ENCODE measurements around the gene BTBD2. TPM values are rescaled to one million over a fixed set of nuclear protein-coding genes. Genes with fewer than 3 reads are reported as not detected.

The BTBD2 gene
- total RNA-seq, 6 experiments from 2014 or later = 74.1 to 95.6 (median 84.7) TPM

- no peaks in the 10 kb centered on the region for H3K36me3 Mint-ChIP-seq (ENCODE audit: low read depth)
- no peak for DNase-seq
- peaks cover 1% of the 10 kb centered on the region for H3K27me3 Mint-ChIP-seq (ENCODE audit: insufficient read depth)
- no peak for TF ChIP-seq CTCF (IDR thresholded peaks at IDR 0.05)
- H3K27ac Mint-ChIP-seq = peak overlapping the region; percentile 75; the same call in 1 of the 2 replicates
- H3K4me3 Mint-ChIP-seq = peak overlapping the region; percentile 90
- no peaks in the 10 kb centered on the region for H3K9me3 Mint-ChIP-seq
- peaks cover 6% of the 10 kb centered on the region; the same call in 1 of the 2 replicates for H3K4me1 Mint-ChIP-seq (ENCODE audit: low read depth)
Observed at GRCh38 chr19:2048959-2049740, 33.6 kb upstream of the BTBD2 start.

DNA sequence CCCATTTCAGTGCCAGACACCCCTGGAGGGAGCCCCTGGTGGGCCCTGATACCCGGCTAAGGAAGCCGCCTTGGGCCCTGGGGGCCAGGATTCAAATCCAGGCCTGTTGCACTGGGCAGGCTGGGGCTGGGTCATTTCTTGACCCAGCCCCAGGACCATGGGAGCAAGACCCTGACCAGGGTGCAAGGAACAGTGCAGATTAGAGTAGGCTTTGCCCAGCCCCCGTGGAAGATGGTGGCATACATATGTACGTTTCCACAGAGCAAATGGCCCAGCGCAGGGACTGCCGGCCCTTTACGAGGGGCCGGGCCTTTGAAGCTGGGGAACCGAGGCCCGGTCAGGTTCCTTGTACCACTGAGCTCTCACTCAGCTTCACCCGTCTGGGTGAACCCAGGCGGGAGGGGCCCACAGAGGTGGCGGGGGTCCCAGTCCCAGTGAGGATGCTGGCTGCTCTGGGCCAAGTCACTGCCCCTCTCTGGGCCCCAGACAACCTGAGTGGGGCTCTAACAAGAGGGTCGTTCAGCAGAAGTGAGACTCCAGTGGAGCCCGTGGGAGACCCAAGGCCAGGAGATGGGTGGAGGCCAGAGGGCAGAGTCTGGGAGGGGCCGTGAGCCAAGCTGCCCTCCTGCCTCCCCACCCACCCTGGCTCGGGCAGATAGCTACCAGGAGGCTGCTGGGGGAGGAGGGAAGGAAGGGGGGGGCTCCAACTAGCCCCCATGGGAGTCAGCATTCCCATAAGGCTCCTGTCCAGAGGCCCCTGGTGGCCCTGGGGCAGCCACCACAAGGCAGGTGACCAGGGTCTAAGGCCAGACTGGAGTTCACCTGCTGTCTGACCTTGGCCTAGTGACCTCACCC is 32.8 kb upstream of the BTBD2 start:
- Mint-ChIP-seq H3K27ac (no peak overlapping the region), H3K36me3 (ENCODE audit: low read depth) (no peaks in the 10 kb centered on the region), H3K4me3 (no peak overlapping the region), H3K4me1 (ENCODE audit: low read depth) (peaks cover 6% of the 10 kb centered on the region; the same call in 1 of the 2 replicates), H3K9me3 (no peaks in the 10 kb centered on the region), H3K27me3 (ENCODE audit: insufficient read depth) (peaks cover 1% of the 10 kb centered on the region)
- no peak for TF ChIP-seq CTCF (IDR thresholded peaks at IDR 0.05)
- no peak for DNase-seq

GRCh38 chr19:2047449-2048103 is 32.1 kb upstream of the BTBD2 start:
- no peak overlapping the region for H3K4me3 Mint-ChIP-seq
- H3K36me3 Mint-ChIP-seq (ENCODE audit: low read depth) = no peaks in the 10 kb centered on the region
- H3K27ac Mint-ChIP-seq = no peak overlapping the region

GRCh38 chr19:2047076-2047448 is 31.5 kb upstream of the BTBD2 start:
- no peak overlapping the region for H3K4me3 Mint-ChIP-seq

More at GRCh38 chr19:2047449-2048103, 32.1 kb upstream of the BTBD2 start:
- peak; percentile 29 for DNase-seq
- TF ChIP-seq CTCF (IDR thresholded peaks at IDR 0.05) = no peak
- Mint-ChIP-seq H3K27me3 (ENCODE audit: insufficient read depth) (peaks cover 1% of the 10 kb centered on the region), H3K4me1 (ENCODE audit: low read depth) (peaks cover 6% of the 10 kb centered on the region; the same call in 1 of the 2 replicates), H3K9me3 (no peaks in the 10 kb centered on the region)

More at GRCh38 chr19:2047076-2047448, 31.5 kb upstream of the BTBD2 start:
- H3K27ac Mint-ChIP-seq = no peak overlapping the region
- TF ChIP-seq CTCF (IDR thresholded peaks at IDR 0.05) = no peak
- no peaks in the 10 kb centered on the region for H3K9me3 Mint-ChIP-seq
- no peak for DNase-seq
- H3K27me3 Mint-ChIP-seq (ENCODE audit: insufficient read depth) = peaks cover 1% of the 10 kb centered on the region
- peaks cover 6% of the 10 kb centered on the region; the same call in 1 of the 2 replicates for H3K4me1 Mint-ChIP-seq (ENCODE audit: low read depth)
- no peaks in the 10 kb centered on the region for H3K36me3 Mint-ChIP-seq (ENCODE audit: low read depth)

All from HFFc6 (cell line).